Choroid plexus epithelial cell (primary cell): ENCODE data around the gene ALPK1.

ENCODE experiments used
- DNase-seq: peaks from one replicate; pipeline ENCODE4 v3.0.0-alpha.2; 2010; ENCODE audit warnings: low read depth
- H3K4me3 ChIP-seq: 2 replicates; pipeline ENCODE4 v1.5.1; 2011; ENCODE audit warnings: low read depth, mild to moderate bottlenecking, control low read depth, low read length, moderate library complexity
- TF ChIP-seq, protein P1 (sequence below): conservative IDR thresholded peaks from 2 replicates; pipeline ENCODE4 v1.5.1; 2011; ENCODE audit warnings: low read depth, mild to moderate bottlenecking, control low read depth, inconsistent platforms, low read length, moderate library complexity

The ALPK1 gene

DNA sequence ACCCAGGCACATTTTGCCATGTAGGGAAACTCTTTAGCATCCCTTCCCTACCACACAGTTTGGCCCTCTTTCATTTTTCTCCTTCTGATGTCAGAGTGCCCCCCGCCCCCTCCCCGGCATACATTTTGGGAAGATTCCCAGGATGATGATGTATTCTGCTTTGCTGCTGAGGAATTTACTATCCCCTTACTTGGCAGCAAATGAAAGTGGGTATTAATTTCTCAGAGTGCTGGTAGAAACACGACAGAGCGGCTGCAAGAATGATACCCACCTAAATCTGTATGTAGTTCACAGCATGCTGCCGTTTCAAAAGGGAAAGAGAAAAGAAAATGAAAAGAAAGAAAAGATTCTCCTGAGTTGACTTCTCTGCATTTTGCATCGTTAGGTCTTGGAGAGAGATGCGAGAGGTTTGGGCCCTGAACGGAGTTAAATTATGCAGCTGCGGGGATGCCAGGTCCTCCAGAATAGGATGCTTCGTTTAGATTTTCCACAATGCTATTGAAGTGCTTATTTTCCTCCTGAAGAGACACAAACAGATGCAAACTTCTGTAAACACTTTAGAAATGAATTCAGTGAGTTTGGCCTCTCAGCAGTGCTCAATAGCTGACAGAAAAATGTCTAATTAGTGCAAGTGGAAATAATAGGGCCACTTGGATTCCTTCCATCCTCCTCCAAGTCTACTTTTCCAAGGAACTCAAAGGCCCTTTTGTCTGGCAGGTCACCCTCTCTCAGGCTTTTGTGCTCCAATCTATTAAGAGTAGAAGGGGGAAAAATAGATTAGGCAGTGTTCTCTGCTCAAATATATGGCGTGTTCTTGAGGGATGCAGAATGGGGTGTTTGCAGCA lies 106.2 kb downstream of the ALPK1 start:
- TF ChIP-seq, protein P1, sequence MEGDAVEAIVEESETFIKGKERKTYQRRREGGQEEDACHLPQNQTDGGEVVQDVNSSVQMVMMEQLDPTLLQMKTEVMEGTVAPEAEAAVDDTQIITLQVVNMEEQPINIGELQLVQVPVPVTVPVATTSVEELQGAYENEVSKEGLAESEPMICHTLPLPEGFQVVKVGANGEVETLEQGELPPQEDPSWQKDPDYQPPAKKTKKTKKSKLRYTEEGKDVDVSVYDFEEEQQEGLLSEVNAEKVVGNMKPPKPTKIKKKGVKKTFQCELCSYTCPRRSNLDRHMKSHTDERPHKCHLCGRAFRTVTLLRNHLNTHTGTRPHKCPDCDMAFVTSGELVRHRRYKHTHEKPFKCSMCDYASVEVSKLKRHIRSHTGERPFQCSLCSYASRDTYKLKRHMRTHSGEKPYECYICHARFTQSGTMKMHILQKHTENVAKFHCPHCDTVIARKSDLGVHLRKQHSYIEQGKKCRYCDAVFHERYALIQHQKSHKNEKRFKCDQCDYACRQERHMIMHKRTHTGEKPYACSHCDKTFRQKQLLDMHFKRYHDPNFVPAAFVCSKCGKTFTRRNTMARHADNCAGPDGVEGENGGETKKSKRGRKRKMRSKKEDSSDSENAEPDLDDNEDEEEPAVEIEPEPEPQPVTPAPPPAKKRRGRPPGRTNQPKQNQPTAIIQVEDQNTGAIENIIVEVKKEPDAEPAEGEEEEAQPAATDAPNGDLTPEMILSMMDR, result no peak
- H3K4me3 ChIP-seq, result no peak overlapping the region
- peak; percentile 9 for DNase-seq

DNA sequence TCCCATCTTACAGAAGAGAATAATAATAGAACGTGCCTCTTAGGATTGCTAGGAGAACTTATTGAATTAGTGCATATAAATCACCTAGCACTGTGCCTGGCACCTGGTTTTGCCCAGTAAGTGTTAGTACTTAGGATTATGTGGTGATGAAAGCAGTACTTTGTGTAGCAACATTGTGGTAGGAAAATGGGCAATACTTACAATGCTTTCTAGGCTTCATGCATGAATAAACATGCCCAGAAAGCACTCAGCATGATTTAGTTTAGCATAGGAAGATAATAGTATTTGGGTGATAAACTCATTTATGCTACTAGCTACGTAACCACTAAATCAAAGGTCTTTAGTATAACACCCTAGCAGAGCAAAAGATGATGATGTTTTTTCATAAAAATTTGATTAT lies 113.2 kb downstream of the ALPK1 start:
- no peak overlapping the region for H3K4me3 ChIP-seq
- TF ChIP-seq, protein P1, result no peak
- no peak for DNase-seq

DNA sequence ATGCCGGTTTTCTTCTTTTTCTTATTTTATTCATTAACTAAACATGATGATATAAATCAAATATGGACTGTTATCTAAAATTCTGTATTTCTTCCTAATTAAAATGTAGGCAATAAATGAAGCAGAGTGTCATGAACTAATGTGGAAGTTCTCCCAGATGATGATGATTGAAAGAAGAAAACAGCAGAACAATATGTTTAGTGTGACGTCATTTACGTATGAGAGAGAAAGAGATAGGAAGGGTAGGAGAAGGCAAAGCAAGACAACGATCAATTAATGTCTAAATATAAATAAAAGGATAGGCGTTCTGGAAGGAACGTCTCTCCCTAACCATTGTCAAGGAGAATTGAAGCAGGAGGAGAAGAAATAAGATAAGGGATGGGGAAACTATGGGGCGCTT lies 113.6 kb downstream of the ALPK1 start:
- TF ChIP-seq, protein P1, result no peak
- H3K4me3 ChIP-seq, result no peak overlapping the region
- DNase-seq, result no peak

DNA sequence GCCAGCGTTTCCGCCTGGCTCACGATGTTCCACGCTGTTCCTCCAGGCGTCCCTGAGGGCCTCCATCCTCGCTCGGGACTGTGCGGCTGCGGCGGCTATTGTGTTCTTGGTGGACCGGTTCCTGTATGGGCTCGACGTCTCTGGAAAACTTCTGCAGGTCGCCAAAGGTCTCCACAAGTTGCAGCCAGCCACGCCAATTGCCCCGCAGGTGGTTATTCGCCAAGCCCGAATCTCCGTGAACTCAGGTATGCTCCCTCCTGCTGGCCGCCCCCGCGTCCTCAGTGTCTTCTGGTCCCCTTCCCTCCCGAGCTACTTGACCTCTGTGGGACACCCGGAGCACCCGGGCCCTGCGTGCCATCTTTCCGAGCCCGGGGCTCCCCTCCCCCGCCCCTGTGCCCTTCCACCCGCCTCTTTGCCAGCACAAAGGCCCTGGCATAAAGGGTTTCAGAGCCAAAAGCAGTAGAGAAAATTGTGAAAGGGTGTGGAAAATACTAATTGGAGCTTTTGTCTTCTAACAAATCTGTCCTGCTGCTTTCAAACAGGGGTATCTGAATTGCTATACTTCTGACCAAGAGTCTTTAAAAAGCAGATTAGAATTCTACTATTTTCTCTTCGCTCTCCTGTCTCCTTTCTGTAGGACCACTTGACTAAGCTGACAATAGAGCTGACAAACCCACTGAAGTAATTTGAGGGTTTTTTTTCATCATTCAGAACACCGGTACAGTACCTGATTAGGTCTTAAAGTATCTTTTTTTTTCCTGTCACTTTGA lies 114.8 kb downstream of the ALPK1 start:
- TF ChIP-seq, protein P1, result no peak
- H3K4me3 ChIP-seq, result no peak overlapping the region
- DNase-seq, result no peak

DNA sequence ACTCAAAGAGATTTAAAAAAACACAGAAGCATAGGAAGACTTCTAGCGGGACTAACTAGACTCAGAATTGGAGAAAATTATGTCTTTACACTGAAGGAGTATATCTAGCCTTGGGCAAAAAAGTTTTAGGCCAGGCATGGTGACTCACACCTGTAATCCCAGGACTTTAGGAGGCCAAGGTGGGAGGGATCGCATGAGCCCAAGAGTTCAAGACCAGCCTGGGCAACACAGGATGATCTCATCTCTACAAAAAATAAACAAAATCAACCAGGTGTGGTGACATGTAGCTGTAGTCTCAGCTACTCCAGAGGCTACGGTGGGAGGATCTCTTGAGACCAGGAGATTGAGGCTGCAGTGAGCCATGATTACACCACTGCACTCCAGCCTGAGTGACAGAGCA lies 119.3 kb downstream of the ALPK1 start:
- DNase-seq, result no peak
- TF ChIP-seq, protein P1, result no peak
- no peak overlapping the region for H3K4me3 ChIP-seq

DNA sequence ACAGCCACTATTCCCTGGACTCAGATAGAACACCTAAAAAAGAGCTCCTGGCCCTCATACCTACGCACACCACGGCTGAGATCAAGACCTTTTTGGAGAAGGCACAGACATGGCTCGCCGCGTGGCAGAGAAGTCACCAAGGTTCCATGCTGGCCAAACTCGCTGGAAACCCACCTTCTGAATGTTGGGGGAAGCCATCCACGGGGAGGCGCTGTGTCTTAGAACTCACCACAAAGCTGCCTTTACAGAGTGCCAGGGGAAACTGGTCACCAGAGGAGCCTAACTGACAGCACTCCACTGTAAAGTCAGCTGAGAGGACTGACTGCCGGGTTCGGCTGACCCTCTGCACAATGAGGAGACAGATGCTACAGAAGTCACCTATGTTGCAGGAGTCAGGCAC lies 120.9 kb downstream of the ALPK1 start:
- no peak for DNase-seq
- no peak overlapping the region for H3K4me3 ChIP-seq
- TF ChIP-seq, protein P1, result no peak
